ENCODE data around the gene LIX1.

LIX1 gene

GRCh38 chr5:97087138-97087537 lies 55.3 kb downstream of the LIX1 start:
- Histone ChIP-seq H3K27ac (ENCODE audit: extremely low read depth, low read depth, low read length) (no peak overlapping the region), H3K36me3 (ENCODE audit: control insufficient read depth in 2 of 2, insufficient read depth in 1 of 2, low read length in 2 of 2) (no peaks in the 10 kb centered on the region), H3K4me3 (ENCODE audit: low read depth, low read length) (no peak overlapping the region), H3K4me1 (ENCODE audit: control insufficient read depth, insufficient read depth, low read length) (no peaks in the 10 kb centered on the region), H3K9me3 (ENCODE audit: control insufficient read depth, insufficient read depth, low read depth, low read length) (no peaks in the 10 kb centered on the region)
- ChIA-PET CTCF (no interaction called here), POLR2A (no interaction called here)
- TF ChIP-seq ZNF610 (tag by site-specific recombination; IDR thresholded peaks at IDR 0.05; ENCODE audit: borderline replicate concordance): no peak
- no peak for TF ChIP-seq ZNF266 (tag by site-specific recombination; IDR thresholded peaks at IDR 0.05; ENCODE audit: low read depth)
- TF ChIP-seq ZNF677 (tag by site-specific recombination; IDR thresholded peaks at IDR 0.05): no peak
- TF ChIP-seq ZNF366 (tag by site-specific recombination; conservative IDR thresholded peaks at IDR 0.05): no peak
- TF ChIP-seq ZNF639 (tag by site-specific recombination; IDR thresholded peaks at IDR 0.05): no peak
- no peak for TF ChIP-seq ZNF571 (tag by site-specific recombination; IDR thresholded peaks at IDR 0.05)
- no peak for TF ChIP-seq TSHZ1 (tag by site-specific recombination; IDR thresholded peaks at IDR 0.05; ENCODE audit: borderline replicate concordance)
- no peak for TF ChIP-seq ZNF280D (tag by site-specific recombination; IDR thresholded peaks at IDR 0.05)
- no peak for TF ChIP-seq ZNF157 (tag by site-specific recombination; IDR thresholded peaks at IDR 0.05)
- TF ChIP-seq ZNF121 (tag by site-specific recombination; IDR thresholded peaks at IDR 0.05): no peak
- no peak for TF ChIP-seq KLF10 (tag by site-specific recombination; IDR thresholded peaks at IDR 0.05)
- no peak for TF ChIP-seq ZNF585B (tag by site-specific recombination; IDR thresholded peaks at IDR 0.05)
- TF ChIP-seq MYNN (tag by site-specific recombination; IDR thresholded peaks at IDR 0.05; ENCODE audit: borderline replicate concordance): no peak
- no peak for TF ChIP-seq ZNF280C (tag by site-specific recombination; IDR thresholded peaks at IDR 0.05)
- TF ChIP-seq ZNF140 (tag by site-specific recombination; IDR thresholded peaks at IDR 0.05): no peak
- no peak for TF ChIP-seq WT1 (tag by site-specific recombination; IDR thresholded peaks at IDR 0.05)
